ENCODE data around the gene C1QTNF9B.

C1QTNF9B gene

DNA sequence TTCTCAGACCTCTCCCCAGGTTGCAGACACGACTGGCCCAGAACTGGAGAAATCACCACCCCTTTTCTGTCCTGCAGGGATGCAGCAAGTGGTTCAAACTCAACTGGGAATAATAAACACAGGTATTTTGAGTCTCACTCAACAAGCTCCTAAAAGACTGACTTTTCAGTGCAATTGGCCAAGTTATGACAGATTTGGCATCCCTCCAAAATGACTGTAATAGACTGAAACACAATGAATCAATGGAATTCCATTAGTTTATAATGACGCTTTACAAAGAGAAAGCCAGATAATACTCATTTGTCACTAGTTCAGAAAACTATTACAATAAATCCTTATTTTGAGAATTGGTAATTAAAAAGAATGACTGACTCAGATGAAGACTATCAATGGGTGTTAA lies 46.2 kb downstream of the C1QTNF9B start:
- no peak overlapping the region for H3K4me3 ChIP-seq (ENCODE audit: control insufficient read depth in 1 of 7, extremely low read depth in 1 of 7, insufficient read depth in 4 of 7, low read depth in 2 of 7, low read length in 6 of 7)
- H3K9me3 ChIP-seq (ENCODE audit: control extremely low read depth in 1 of 5, control insufficient read depth in 4 of 5, insufficient read depth in 2 of 5, low read depth in 1 of 5, low read length in 4 of 5) = no peaks in the 10 kb centered on the region
- H3K27ac ChIP-seq (ENCODE audit: insufficient read depth in 1 of 2, low read depth in 1 of 2, low read length in 2 of 2, poor library complexity in 1 of 2, severe bottlenecking in 2 of 2) = no peak overlapping the region
- WGBS (ENCODE audit: insufficient coverage) = 100% methylated on average over 1 of the region's 2 CpGs
- ChIA-PET CTCF (interaction anchor here (1.0 kb wide), 1 partner anchor 339 kb away, joined by 3 read pairs; no protein-coding TSS in a partner anchor), POLR2A (no interaction called here)
- H3K27me3 ChIP-seq (replicated peaks in 2 of 5; ENCODE audit: control insufficient read depth in 4 of 5, insufficient read depth in 5 of 5, low read length in 4 of 5) = no peaks in the 10 kb centered on the region
- H3K4me1 ChIP-seq (ENCODE audit: control extremely low read depth in 1 of 4, control insufficient read depth in 4 of 4, insufficient read depth in 4 of 4, low read length in 3 of 4) = peaks cover 0 to 26% (median 19%) of the 10 kb centered on the region in 4 experiments
- no peak for DNase-seq
- no peaks in the 10 kb centered on the region for H3K36me3 ChIP-seq (ENCODE audit: control insufficient read depth in 4 of 4, insufficient read depth in 4 of 4, low read length in 3 of 4)

DNA sequence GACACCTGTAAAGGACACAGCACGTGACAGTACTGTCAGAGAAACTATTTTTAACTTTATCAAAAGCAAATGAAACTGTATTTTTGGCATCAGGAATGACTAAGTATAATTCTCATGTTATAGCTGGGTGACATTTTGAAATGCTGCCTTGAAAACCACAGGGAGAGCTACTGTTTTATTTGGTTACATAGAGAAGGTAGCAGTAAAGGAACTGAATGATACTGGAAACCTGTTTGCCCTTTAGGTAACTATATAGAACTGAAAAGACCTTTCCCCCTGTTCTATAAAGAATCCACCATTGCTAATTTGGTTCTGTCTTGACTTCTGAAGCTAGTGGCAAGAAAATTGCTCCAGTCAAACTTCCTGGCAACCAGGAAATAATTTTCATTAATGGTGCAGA lies 47.2 kb downstream of the C1QTNF9B start:
- CTCF ChIA-PET = interaction anchor here (1.0 kb wide), 1 partner anchor 338 kb away, joined by 3 read pairs; no protein-coding TSS in a partner anchor
- no CpG with 5 or more reads among the region's 1 CpG for WGBS (ENCODE audit: insufficient coverage)
- Histone ChIP-seq H3K4me3 (ENCODE audit: control insufficient read depth in 1 of 7, extremely low read depth in 1 of 7, insufficient read depth in 4 of 7, low read depth in 2 of 7, low read length in 6 of 7) (no peak overlapping the region), H3K4me1 (ENCODE audit: control extremely low read depth in 1 of 4, control insufficient read depth in 4 of 4, insufficient read depth in 4 of 4, low read length in 3 of 4) (peaks cover 0 to 26% (median 19%) of the 10 kb centered on the region in 4 experiments), H3K27me3 (replicated peaks in 2 of 5; ENCODE audit: control insufficient read depth in 4 of 5, insufficient read depth in 5 of 5, low read length in 4 of 5) (no peaks in the 10 kb centered on the region), H3K27ac (ENCODE audit: insufficient read depth in 1 of 2, low read depth in 1 of 2, low read length in 2 of 2, poor library complexity in 1 of 2, severe bottlenecking in 2 of 2) (no peak overlapping the region), H3K36me3 (ENCODE audit: control insufficient read depth in 4 of 4, insufficient read depth in 4 of 4, low read length in 3 of 4) (no peaks in the 10 kb centered on the region), H3K9me3 (ENCODE audit: control extremely low read depth in 1 of 5, control insufficient read depth in 4 of 5, insufficient read depth in 2 of 5, low read depth in 1 of 5, low read length in 4 of 5) (no peaks in the 10 kb centered on the region)
- POLR2A ChIA-PET = no interaction called here
- DNase-seq = no peak

DNA sequence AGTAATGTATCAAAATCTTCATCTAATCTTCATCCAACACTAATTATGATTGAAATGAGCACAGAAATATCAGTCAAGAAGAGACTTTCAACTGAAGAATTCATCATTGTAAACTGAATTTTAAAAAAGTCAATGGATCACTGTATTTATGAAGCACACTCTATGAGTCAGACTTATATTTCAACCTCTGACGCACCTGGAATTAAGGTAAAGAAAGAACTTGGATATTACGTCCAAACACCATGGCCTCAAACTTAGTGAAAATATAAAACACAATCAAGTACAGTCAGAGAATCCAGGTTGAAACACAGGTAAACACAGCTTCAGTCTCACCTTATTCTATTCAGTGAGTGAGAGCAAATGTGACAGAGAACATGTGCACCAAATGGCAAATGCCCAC lies 47.6 kb downstream of the C1QTNF9B start:
- no peak overlapping the region for H3K4me3 ChIP-seq (ENCODE audit: control insufficient read depth in 1 of 7, extremely low read depth in 1 of 7, insufficient read depth in 4 of 7, low read depth in 2 of 7, low read length in 6 of 7)
- H3K36me3 ChIP-seq (ENCODE audit: control insufficient read depth in 4 of 4, insufficient read depth in 4 of 4, low read length in 3 of 4) = no peaks in the 10 kb centered on the region
- CTCF ChIA-PET = no interaction called here
- H3K9me3 ChIP-seq (ENCODE audit: control extremely low read depth in 1 of 5, control insufficient read depth in 4 of 5, insufficient read depth in 2 of 5, low read depth in 1 of 5, low read length in 4 of 5) = no peaks in the 10 kb centered on the region
- POLR2A ChIA-PET = no interaction called here
- H3K27ac ChIP-seq (ENCODE audit: insufficient read depth in 1 of 2, low read depth in 1 of 2, low read length in 2 of 2, poor library complexity in 1 of 2, severe bottlenecking in 2 of 2) = no peak overlapping the region
- DNase-seq = no peak
- no peaks in the 10 kb centered on the region for H3K27me3 ChIP-seq (replicated peaks in 2 of 5; ENCODE audit: control insufficient read depth in 4 of 5, insufficient read depth in 5 of 5, low read length in 4 of 5)
- peaks cover 0 to 26% (median 19%) of the 10 kb centered on the region in 4 experiments for H3K4me1 ChIP-seq (ENCODE audit: control extremely low read depth in 1 of 4, control insufficient read depth in 4 of 4, insufficient read depth in 4 of 4, low read length in 3 of 4)
- no CpG with 5 or more reads among the region's 2 CpGs for WGBS (ENCODE audit: insufficient coverage)

- H3K4me1 ChIP-seq (ENCODE audit: control extremely low read depth in 1 of 4, control insufficient read depth in 4 of 4, insufficient read depth in 4 of 4, low read length in 3 of 4) = peaks cover 0 to 33% (median 24%) of the 10 kb centered on the region in 4 experiments
- CTCF ChIA-PET = interaction anchor here (1.1 to 1.5 kb wide), 2 partner anchors 11 to 16 kb away, joined by 3 read pairs; no protein-coding TSS in a partner anchor
Measured at GRCh38 chr13:23848646-23849141, 48.6 kb downstream of the C1QTNF9B start.

GRCh38 chr13:23848019-23848418 lies 49.3 kb downstream of the C1QTNF9B start:
- no peaks in the 10 kb centered on the region for H3K36me3 ChIP-seq (ENCODE audit: control insufficient read depth in 4 of 4, insufficient read depth in 4 of 4, low read length in 3 of 4)
- H3K27ac ChIP-seq (ENCODE audit: insufficient read depth in 1 of 2, low read depth in 1 of 2, low read length in 2 of 2, poor library complexity in 1 of 2, severe bottlenecking in 2 of 2) = no peak overlapping the region
- no peaks in the 10 kb centered on the region for H3K27me3 ChIP-seq (replicated peaks in 2 of 5; ENCODE audit: control insufficient read depth in 4 of 5, insufficient read depth in 5 of 5, low read length in 4 of 5)
- H3K9me3 ChIP-seq (ENCODE audit: control extremely low read depth in 1 of 5, control insufficient read depth in 4 of 5, insufficient read depth in 2 of 5, low read depth in 1 of 5, low read length in 4 of 5) = no peaks in the 10 kb centered on the region
- CTCF ChIA-PET = interaction anchor here (0.8 to 1.5 kb wide), 3 partner anchors 10 to 17 kb away, joined by 3 read pairs; no protein-coding TSS in a partner anchor
- POLR2A ChIA-PET = no interaction called here
- peaks cover 0 to 33% (median 24%) of the 10 kb centered on the region in 4 experiments for H3K4me1 ChIP-seq (ENCODE audit: control extremely low read depth in 1 of 4, control insufficient read depth in 4 of 4, insufficient read depth in 4 of 4, low read length in 3 of 4)
- DNase-seq = no peak
- H3K4me3 ChIP-seq (ENCODE audit: control insufficient read depth in 1 of 7, extremely low read depth in 1 of 7, insufficient read depth in 4 of 7, low read depth in 2 of 7, low read length in 6 of 7) = no peak overlapping the region
- WGBS (ENCODE audit: insufficient coverage) = 80% methylated on average over 1 of the region's 2 CpGs

More at GRCh38 chr13:23848646-23849141, 48.6 kb downstream of the C1QTNF9B start:
- Histone ChIP-seq H3K27ac (ENCODE audit: insufficient read depth in 1 of 2, low read depth in 1 of 2, low read length in 2 of 2, poor library complexity in 1 of 2, severe bottlenecking in 2 of 2) (no peak overlapping the region), H3K9me3 (ENCODE audit: control extremely low read depth in 1 of 5, control insufficient read depth in 4 of 5, insufficient read depth in 2 of 5, low read depth in 1 of 5, low read length in 4 of 5) (no peaks in the 10 kb centered on the region), H3K4me3 (ENCODE audit: control insufficient read depth in 1 of 7, extremely low read depth in 1 of 7, insufficient read depth in 4 of 7, low read depth in 2 of 7, low read length in 6 of 7) (no peak overlapping the region), H3K36me3 (ENCODE audit: control insufficient read depth in 4 of 4, insufficient read depth in 4 of 4, low read length in 3 of 4) (no peaks in the 10 kb centered on the region), H3K27me3 (replicated peaks in 2 of 5; ENCODE audit: control insufficient read depth in 4 of 5, insufficient read depth in 5 of 5, low read length in 4 of 5) (no peaks in the 10 kb centered on the region)
- DNase-seq = peak in 1 of 3 donors; percentile 59
- 42% methylated on average over 6 of the region's 8 CpGs for WGBS (ENCODE audit: insufficient coverage)
- POLR2A ChIA-PET = no interaction called here

DNA sequence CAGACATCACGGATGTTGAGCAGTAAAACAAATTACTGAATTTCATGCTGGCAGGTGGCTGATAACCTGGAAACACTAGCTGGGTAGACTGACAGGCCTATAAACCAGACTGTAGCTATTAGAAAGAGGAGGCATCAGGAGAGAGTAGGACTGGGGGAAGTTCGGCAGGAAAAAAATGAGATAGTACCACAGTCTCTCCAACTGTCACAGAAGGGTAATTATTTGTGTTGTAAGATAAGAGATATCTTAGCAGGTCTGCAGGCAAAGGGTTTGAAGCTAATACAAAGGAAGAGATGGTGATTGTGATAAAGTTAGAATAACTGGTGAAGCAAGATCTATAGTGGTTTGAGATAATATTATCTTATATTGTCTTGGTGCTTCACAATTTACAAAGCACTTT lies 49.8 kb downstream of the C1QTNF9B start:
- DNase-seq = peak in 1 of 3 donors; percentile 31
- ChIA-PET POLR2A (no interaction called here), CTCF (interaction anchor here (0.8 to 1.5 kb wide), 2 partner anchors 15 to 18 kb away, joined by 3 read pairs; no protein-coding TSS in a partner anchor)
- Histone ChIP-seq H3K4me1 (ENCODE audit: control extremely low read depth in 1 of 4, control insufficient read depth in 4 of 4, insufficient read depth in 4 of 4, low read length in 3 of 4) (peaks cover 0 to 33% (median 24%) of the 10 kb centered on the region in 4 experiments), H3K27ac (ENCODE audit: insufficient read depth in 1 of 2, low read depth in 1 of 2, low read length in 2 of 2, poor library complexity in 1 of 2, severe bottlenecking in 2 of 2) (no peak overlapping the region), H3K27me3 (replicated peaks in 2 of 5; ENCODE audit: control insufficient read depth in 4 of 5, insufficient read depth in 5 of 5, low read length in 4 of 5) (no peaks in the 10 kb centered on the region), H3K4me3 (ENCODE audit: control insufficient read depth in 1 of 7, extremely low read depth in 1 of 7, insufficient read depth in 4 of 7, low read depth in 2 of 7, low read length in 6 of 7) (no peak overlapping the region), H3K9me3 (ENCODE audit: control extremely low read depth in 1 of 5, control insufficient read depth in 4 of 5, insufficient read depth in 2 of 5, low read depth in 1 of 5, low read length in 4 of 5) (no peaks in the 10 kb centered on the region), H3K36me3 (ENCODE audit: control insufficient read depth in 4 of 4, insufficient read depth in 4 of 4, low read length in 3 of 4) (no peaks in the 10 kb centered on the region)
- WGBS (ENCODE audit: insufficient coverage) = 52% methylated on average over 2 of the region's 2 CpGs

DNA sequence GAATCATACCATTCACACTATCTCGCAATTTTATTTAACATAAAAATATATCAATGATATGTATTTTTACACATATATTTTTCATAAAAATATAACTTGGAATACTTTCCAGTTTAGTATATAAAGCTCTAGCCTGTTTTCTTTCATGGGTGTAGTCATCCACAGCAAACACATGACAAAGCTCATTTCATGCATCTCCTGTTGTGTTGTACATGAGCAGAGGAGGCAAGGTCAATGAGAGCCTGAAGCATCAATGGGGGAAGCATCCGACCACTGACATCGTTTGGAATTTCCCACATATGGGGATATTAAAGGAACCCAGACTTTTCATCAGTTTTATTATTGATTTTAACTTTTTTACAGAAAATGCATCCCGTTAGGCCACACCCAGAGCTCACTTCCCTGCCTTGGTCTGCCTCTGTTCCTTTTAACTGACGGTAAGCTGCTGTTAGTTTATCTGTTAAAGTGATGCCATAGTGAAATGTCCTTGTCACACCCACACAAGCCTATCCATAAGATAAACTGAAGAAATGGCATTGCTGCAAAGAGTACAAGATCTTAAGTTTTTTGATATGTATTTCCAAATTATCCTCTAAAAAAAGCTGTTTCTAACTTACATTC lies 52.1 kb downstream of the C1QTNF9B start:
- Histone ChIP-seq H3K27ac (ENCODE audit: insufficient read depth in 1 of 2, low read depth in 1 of 2, low read length in 2 of 2, poor library complexity in 1 of 2, severe bottlenecking in 2 of 2) (no peak overlapping the region), H3K9me3 (ENCODE audit: control extremely low read depth in 1 of 5, control insufficient read depth in 4 of 5, insufficient read depth in 2 of 5, low read depth in 1 of 5, low read length in 4 of 5) (no peaks in the 10 kb centered on the region), H3K27me3 (replicated peaks in 2 of 5; ENCODE audit: control insufficient read depth in 4 of 5, insufficient read depth in 5 of 5, low read length in 4 of 5) (no peaks in the 10 kb centered on the region), H3K4me3 (ENCODE audit: control insufficient read depth in 1 of 7, extremely low read depth in 1 of 7, insufficient read depth in 4 of 7, low read depth in 2 of 7, low read length in 6 of 7) (no peak overlapping the region), H3K36me3 (ENCODE audit: control insufficient read depth in 4 of 4, insufficient read depth in 4 of 4, low read length in 3 of 4) (no peaks in the 10 kb centered on the region), H3K4me1 (ENCODE audit: control extremely low read depth in 1 of 4, control insufficient read depth in 4 of 4, insufficient read depth in 4 of 4, low read length in 3 of 4) (peaks cover 0 to 33% (median 24%) of the 10 kb centered on the region in 4 experiments)
- WGBS (ENCODE audit: insufficient coverage) = no CpG with 5 or more reads among the region's 5 CpGs
- ChIA-PET POLR2A (no interaction called here), CTCF (interaction anchor here (0.5 to 1.8 kb wide), 6 partner anchors 9 to 198 kb away, joined by 3 to 5 read pairs (median 4); no protein-coding TSS in a partner anchor)
- no peak for DNase-seq
